Measurements from ENCODE around the gene KIR2DL1.

DNA sequence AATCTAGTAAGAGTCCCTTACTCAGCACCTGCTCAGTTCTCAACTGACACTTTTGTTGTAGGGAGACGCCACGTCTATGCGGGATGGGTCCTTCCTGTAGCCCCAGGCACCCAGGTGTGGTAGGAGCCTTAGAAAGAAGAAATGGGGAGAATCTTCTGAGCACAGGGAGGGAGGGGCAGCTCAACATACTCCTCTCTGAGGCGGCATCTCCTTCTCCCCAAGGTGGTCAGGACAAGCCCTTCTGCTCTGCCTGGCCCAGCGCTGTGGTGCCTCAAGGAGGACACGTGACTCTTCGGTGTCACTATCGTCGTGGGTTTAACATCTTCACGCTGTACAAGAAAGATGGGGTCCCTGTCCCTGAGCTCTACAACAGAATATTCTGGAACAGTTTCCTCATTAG lies 35.0 kb downstream of the KIR2DL1 start:
- TF ChIP-seq TAF1 (IDR thresholded peaks at IDR 0.05; ENCODE audit: borderline replicate concordance, insufficient read depth, low read length) (no peak), POLR2AphosphoS5 (IDR thresholded peaks at IDR 0.05; ENCODE audit: low read depth, low read length) (no peak)
- TF ChIP-seq, protein P1, sequence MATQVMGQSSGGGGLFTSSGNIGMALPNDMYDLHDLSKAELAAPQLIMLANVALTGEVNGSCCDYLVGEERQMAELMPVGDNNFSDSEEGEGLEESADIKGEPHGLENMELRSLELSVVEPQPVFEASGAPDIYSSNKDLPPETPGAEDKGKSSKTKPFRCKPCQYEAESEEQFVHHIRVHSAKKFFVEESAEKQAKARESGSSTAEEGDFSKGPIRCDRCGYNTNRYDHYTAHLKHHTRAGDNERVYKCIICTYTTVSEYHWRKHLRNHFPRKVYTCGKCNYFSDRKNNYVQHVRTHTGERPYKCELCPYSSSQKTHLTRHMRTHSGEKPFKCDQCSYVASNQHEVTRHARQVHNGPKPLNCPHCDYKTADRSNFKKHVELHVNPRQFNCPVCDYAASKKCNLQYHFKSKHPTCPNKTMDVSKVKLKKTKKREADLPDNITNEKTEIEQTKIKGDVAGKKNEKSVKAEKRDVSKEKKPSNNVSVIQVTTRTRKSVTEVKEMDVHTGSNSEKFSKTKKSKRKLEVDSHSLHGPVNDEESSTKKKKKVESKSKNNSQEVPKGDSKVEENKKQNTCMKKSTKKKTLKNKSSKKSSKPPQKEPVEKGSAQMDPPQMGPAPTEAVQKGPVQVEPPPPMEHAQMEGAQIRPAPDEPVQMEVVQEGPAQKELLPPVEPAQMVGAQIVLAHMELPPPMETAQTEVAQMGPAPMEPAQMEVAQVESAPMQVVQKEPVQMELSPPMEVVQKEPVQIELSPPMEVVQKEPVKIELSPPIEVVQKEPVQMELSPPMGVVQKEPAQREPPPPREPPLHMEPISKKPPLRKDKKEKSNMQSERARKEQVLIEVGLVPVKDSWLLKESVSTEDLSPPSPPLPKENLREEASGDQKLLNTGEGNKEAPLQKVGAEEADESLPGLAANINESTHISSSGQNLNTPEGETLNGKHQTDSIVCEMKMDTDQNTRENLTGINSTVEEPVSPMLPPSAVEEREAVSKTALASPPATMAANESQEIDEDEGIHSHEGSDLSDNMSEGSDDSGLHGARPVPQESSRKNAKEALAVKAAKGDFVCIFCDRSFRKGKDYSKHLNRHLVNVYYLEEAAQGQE (IDR thresholded peaks at IDR 0.05; ENCODE audit: insufficient read depth in 1 of 2, low read depth in 2 of 2, low read length in 2 of 2): no peak

All from PFSK-1 (cell line).